ENCODE measurements around the gene PHLPP1. TPM values are rescaled to one million over a fixed set of nuclear protein-coding genes. Genes with fewer than 3 reads are reported as not detected.

Gene PHLPP1
- total RNA-seq, 2 experiments from 2014 or later, result 6.8 to 7.1 TPM

GRCh38 chr18:62852851-62853250 is 137.5 kb downstream of the PHLPP1 start:
- H3K4me1 Mint-ChIP-seq (ENCODE audit: low read depth), result no peaks in the 10 kb centered on the region
- Histone ChIP-seq H3K27me3 (ENCODE audit: control insufficient read depth in 1 of 2, insufficient read depth in 2 of 2, low read length in 2 of 2) (no peaks in the 10 kb centered on the region), H3K4me3 (ENCODE audit: low read length) (no peak overlapping the region), H3K4me1 (ENCODE audit: insufficient read depth, low read length) (no peaks in the 10 kb centered on the region), H3K36me3 (ENCODE audit: insufficient read depth, low read length) (no peaks in the 10 kb centered on the region), H3K27ac (ENCODE audit: low read depth in 1 of 2, low read length in 2 of 2) (no peak overlapping the region), H3K9me3 (ENCODE audit: control insufficient read depth in 1 of 2, insufficient read depth in 1 of 2, low read length in 2 of 2) (no peaks in the 10 kb centered on the region)
- H3K9me3 Mint-ChIP-seq, result no peaks in the 10 kb centered on the region
- H3K4me3 Mint-ChIP-seq, result no peak overlapping the region
- intact Hi-C loops (cut with DNase I, micrococcal nuclease), result no loop called here
- DNase-seq (no peak), ATAC-seq (ENCODE audit: poor library complexity) (no peak)
- no peak for TF ChIP-seq CTCF (IDR thresholded peaks at IDR 0.05)
- H3K27ac Mint-ChIP-seq, result no peak overlapping the region
- H3K27me3 Mint-ChIP-seq, result no peaks in the 10 kb centered on the region
- ChIA-PET POLR2A (no interaction called here), CTCF (no interaction called here)
- no peaks in the 10 kb centered on the region for H3K36me3 Mint-ChIP-seq (ENCODE audit: low read depth)

- no peaks in the 10 kb centered on the region for H3K4me1 ChIP-seq (ENCODE audit: insufficient read depth, low read length)
- TF ChIP-seq CTCF (IDR thresholded peaks at IDR 0.05), result no peak
- H3K9me3 ChIP-seq (ENCODE audit: control insufficient read depth in 1 of 2, insufficient read depth in 1 of 2, low read length in 2 of 2), result no peaks in the 10 kb centered on the region
- intact Hi-C loops (cut with DNase I, micrococcal nuclease), result no loop called here
- H3K4me3 ChIP-seq (ENCODE audit: low read length), result no peak overlapping the region
- H3K27me3 ChIP-seq (ENCODE audit: control insufficient read depth in 1 of 2, insufficient read depth in 2 of 2, low read length in 2 of 2), result no peaks in the 10 kb centered on the region
- Mint-ChIP-seq H3K9me3 (no peaks in the 10 kb centered on the region), H3K36me3 (ENCODE audit: low read depth) (no peaks in the 10 kb centered on the region), H3K4me3 (no peak overlapping the region), H3K27me3 (no peaks in the 10 kb centered on the region), H3K4me1 (ENCODE audit: low read depth) (no peaks in the 10 kb centered on the region), H3K27ac (no peak overlapping the region)
- H3K36me3 ChIP-seq (ENCODE audit: insufficient read depth, low read length), result no peaks in the 10 kb centered on the region
- ChIA-PET CTCF (interaction anchor here (1.2 kb wide), 1 partner anchor 9 kb away, joined by 3 read pairs; no protein-coding TSS in a partner anchor), POLR2A (no interaction called here)
- H3K27ac ChIP-seq (ENCODE audit: low read depth in 1 of 2, low read length in 2 of 2), result no peak overlapping the region
- ATAC-seq (ENCODE audit: poor library complexity) (no peak), DNase-seq (no peak)
Measured at GRCh38 chr18:62856294-62856693, 141.0 kb downstream of the PHLPP1 start.

GRCh38 chr18:62857263-62857976 is 142.1 kb downstream of the PHLPP1 start:
- CTCF ChIA-PET, result no interaction called here
- POLR2A ChIA-PET, result no interaction called here
- H3K36me3 Mint-ChIP-seq (ENCODE audit: low read depth), result peaks cover 1% of the 10 kb centered on the region

More at GRCh38 chr18:62857263-62857976, 142.1 kb downstream of the PHLPP1 start:
- Mint-ChIP-seq H3K4me3 (no peak overlapping the region), H3K27ac (no peak overlapping the region), H3K9me3 (no peaks in the 10 kb centered on the region), H3K4me1 (ENCODE audit: low read depth) (no peaks in the 10 kb centered on the region), H3K27me3 (no peaks in the 10 kb centered on the region)
- DNase-seq, result no peak
- Histone ChIP-seq H3K4me3 (ENCODE audit: low read length) (no peak overlapping the region), H3K27me3 (ENCODE audit: control insufficient read depth in 1 of 2, insufficient read depth in 2 of 2, low read length in 2 of 2) (no peaks in the 10 kb centered on the region), H3K4me1 (ENCODE audit: insufficient read depth, low read length) (no peaks in the 10 kb centered on the region), H3K27ac (ENCODE audit: low read depth in 1 of 2, low read length in 2 of 2) (no peak overlapping the region), H3K9me3 (ENCODE audit: control insufficient read depth in 1 of 2, insufficient read depth in 1 of 2, low read length in 2 of 2) (no peaks in the 10 kb centered on the region), H3K36me3 (ENCODE audit: insufficient read depth, low read length) (no peaks in the 10 kb centered on the region)
- intact Hi-C loops (cut with DNase I, micrococcal nuclease), result no loop called here
- no peak for TF ChIP-seq CTCF (IDR thresholded peaks at IDR 0.05)
- no peak for ATAC-seq (ENCODE audit: poor library complexity)
